GM23338 (cell line): Measurements from ENCODE around the gene COL5A2.

Experiments used
- CREB1 ChIP-seq: fragments of 250-450 bp; sonication (Bioruptor Pico); IDR thresholded peaks from 2 replicates; pipeline ENCODE4 v1.5.0; 2020; ENCODE audit warnings: low read depth, mild to moderate bottlenecking, moderate library complexity
- EZH2 ChIP-seq: fragments of 200-600 bp; sonication (generic); IDR thresholded peaks from one replicate; pipeline ENCODE4 v1.8.0; 2017; ENCODE audit warnings: antibody characterized with exemption, mild to moderate bottlenecking, low read depth; ENCODE audit not compliant: unreplicated experiment
- TF ChIP-seq, protein P1 (sequence below): IDR thresholded peaks from one replicate; pipeline ENCODE4 v1.6.1; 2018; ENCODE audit warnings: antibody characterized with exemption; ENCODE audit not compliant: unreplicated experiment
- TF ChIP-seq, protein P2 (sequence below), 2 experiments: fragments of 200-600 bp in 1 of 2; sonication (generic) in 1 of 2; conservative IDR thresholded peaks; 2 replicates each; pipeline versions ENCODE4 v1.5.1 to v1.6.1; 2016 to 2017; ENCODE audit warnings: antibody characterized with exemption in 2 of 2, low read depth in 2 of 2, mild to moderate bottlenecking in 2 of 2, moderate library complexity in 1 of 2

DNA sequence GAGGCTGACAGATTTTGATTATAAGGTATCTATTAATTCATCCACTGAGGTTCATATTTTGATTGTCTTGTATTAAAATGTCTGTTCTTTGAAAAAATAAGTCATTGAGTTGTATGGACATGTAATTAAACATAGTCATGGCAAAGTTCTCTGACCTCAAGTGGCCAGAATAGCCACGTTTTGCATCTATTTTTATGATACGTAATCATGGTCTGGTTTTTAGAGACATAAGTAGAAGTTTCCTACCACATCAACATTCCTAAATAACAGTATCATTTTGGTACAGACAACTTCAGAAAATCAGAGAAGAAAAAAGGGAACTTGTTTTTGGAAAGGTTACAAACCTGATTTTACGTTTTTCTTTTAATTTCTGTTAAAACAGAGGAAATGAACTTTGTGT is 47.6 kb downstream of the COL5A2 start:
- TF ChIP-seq EZH2: no peak
- no peak for TF ChIP-seq CREB1 (CRISPR knock-in tag)
- TF ChIP-seq, protein P1, sequence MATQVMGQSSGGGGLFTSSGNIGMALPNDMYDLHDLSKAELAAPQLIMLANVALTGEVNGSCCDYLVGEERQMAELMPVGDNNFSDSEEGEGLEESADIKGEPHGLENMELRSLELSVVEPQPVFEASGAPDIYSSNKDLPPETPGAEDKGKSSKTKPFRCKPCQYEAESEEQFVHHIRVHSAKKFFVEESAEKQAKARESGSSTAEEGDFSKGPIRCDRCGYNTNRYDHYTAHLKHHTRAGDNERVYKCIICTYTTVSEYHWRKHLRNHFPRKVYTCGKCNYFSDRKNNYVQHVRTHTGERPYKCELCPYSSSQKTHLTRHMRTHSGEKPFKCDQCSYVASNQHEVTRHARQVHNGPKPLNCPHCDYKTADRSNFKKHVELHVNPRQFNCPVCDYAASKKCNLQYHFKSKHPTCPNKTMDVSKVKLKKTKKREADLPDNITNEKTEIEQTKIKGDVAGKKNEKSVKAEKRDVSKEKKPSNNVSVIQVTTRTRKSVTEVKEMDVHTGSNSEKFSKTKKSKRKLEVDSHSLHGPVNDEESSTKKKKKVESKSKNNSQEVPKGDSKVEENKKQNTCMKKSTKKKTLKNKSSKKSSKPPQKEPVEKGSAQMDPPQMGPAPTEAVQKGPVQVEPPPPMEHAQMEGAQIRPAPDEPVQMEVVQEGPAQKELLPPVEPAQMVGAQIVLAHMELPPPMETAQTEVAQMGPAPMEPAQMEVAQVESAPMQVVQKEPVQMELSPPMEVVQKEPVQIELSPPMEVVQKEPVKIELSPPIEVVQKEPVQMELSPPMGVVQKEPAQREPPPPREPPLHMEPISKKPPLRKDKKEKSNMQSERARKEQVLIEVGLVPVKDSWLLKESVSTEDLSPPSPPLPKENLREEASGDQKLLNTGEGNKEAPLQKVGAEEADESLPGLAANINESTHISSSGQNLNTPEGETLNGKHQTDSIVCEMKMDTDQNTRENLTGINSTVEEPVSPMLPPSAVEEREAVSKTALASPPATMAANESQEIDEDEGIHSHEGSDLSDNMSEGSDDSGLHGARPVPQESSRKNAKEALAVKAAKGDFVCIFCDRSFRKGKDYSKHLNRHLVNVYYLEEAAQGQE: no peak
- TF ChIP-seq, protein P2, sequence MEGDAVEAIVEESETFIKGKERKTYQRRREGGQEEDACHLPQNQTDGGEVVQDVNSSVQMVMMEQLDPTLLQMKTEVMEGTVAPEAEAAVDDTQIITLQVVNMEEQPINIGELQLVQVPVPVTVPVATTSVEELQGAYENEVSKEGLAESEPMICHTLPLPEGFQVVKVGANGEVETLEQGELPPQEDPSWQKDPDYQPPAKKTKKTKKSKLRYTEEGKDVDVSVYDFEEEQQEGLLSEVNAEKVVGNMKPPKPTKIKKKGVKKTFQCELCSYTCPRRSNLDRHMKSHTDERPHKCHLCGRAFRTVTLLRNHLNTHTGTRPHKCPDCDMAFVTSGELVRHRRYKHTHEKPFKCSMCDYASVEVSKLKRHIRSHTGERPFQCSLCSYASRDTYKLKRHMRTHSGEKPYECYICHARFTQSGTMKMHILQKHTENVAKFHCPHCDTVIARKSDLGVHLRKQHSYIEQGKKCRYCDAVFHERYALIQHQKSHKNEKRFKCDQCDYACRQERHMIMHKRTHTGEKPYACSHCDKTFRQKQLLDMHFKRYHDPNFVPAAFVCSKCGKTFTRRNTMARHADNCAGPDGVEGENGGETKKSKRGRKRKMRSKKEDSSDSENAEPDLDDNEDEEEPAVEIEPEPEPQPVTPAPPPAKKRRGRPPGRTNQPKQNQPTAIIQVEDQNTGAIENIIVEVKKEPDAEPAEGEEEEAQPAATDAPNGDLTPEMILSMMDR (conservative IDR thresholded peaks at IDR 0.05; ENCODE audit: low read depth in 2 of 2): no peak
